Neural progenitor cell (in vitro differentiated cells): ENCODE measurements around the gene KRTAP5-5.
A peak's percentile ranks its signal among the peaks of the same experiment; 100 is the strongest.

Experiments
- CTCF ChIP-seq: fragments of 200-600 bp; sonication (generic); IDR thresholded peaks from 2 replicates; pipeline ENCODE4 v1.5.1; 2017; ENCODE audit warnings: antibody characterized with exemption, mild to moderate bottlenecking
- EZH2 ChIP-seq: fragments of 200-600 bp; sonication (generic); IDR thresholded peaks from 2 replicates; pipeline ENCODE4 v1.6.1; 2017; ENCODE audit warnings: antibody characterized with exemption, mild to moderate bottlenecking, moderate library complexity
- EZH2phosphoT487 ChIP-seq: fragments of 200-600 bp; sonication (generic); IDR thresholded peaks from 2 replicates; pipeline ENCODE4 v1.6.1; 2017; ENCODE audit warnings: antibody characterized with exemption

DNA sequence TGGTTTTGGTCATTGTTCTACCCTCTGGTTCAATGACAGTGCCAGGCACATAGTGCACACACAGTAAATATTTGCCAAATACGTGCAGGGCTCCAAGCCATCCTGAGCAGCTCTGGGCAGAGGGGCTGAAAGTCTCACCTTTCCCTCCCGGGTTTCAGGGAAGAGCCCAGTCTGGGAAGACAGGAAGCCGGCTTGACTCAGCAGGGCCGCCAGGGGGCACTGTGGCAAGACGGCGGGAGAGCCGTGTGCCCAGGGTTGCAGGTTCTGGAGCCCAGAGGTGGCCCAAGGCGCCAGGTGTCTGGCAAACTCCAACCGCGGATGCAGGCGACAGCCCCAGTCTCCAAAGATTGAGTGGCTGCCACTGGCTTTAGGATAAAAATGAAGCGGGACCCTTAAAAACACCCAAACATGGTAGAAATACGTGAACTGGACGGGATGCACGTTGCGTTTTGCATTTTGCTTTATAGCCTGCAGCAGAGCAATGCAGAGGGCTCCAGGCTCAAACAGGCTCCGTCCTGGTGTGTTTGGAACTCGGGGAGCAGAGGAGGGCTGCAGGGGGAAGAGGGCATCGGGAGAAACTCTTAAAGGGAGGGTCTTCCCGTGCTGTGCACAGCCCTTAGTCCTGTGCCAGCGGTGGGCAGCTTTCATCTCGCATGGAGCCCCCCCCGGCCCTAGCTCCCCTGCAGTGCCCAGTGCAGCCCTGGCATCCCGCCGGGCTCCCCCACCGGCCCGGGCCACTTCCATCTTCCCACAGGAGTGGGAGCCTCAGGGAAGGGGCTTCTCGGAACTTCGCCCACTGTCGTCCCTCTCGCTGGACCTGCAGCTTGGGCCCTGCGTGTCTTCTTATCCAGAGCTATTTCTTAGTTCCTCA is 10.7 kb downstream of the KRTAP5-5 start:
- TF ChIP-seq CTCF (peak; percentile 96), EZH2phosphoT487 (no peak), EZH2 (no peak)
